ENCODE data around the gene AGFG1. TPM values are rescaled to one million over a fixed set of nuclear protein-coding genes. Genes with fewer than 3 reads are reported as not detected.

Gene AGFG1
- total RNA-seq, 1 experiment from 2014 or later: 72.5 TPM

DNA sequence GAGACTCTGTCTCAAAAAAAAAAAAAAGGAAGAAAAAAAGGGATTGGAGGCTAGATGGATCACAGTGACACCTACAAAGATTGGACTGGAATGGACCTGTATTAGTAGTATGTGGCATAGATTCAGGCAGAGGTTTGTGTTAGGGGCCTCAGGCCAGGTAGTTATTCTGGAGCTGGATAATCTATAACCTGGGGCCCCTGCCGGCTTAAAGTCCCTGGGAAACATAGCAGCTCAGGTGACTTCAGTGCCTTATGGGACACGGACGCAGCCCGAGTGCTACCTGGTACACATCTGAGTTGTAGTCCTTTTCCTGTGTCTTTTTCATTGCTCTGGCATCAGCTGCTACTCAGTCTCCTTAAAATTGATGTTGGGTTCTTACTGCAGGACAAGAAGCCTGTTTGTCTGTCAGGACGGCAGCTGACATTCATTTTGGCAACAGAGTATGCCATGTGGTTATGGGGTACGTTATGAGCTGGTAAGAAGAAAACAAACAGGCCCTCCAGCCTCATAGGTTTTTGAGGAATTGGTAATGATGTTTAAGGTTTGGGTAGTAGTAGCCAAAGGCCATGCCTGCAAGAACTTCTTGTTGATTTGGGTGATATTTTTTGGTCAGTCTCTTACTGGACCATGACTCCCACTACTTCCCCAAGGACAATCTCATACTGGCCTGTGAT, 27.8 kb downstream of the AGFG1 start:
- Histone ChIP-seq H3K9ac (ENCODE audit: low read length) (no peak overlapping the region), H4K20me1 (ENCODE audit: insufficient read depth) (peaks cover 3% of the 10 kb centered on the region; the same call in 1 of the 2 replicates), H3K27me3 (ENCODE audit: insufficient read depth, low read length) (no peaks in the 10 kb centered on the region), H3K9me2 (ENCODE audit: insufficient read depth) (no peaks in the 10 kb centered on the region), H3K4me2 (ENCODE audit: low read length) (no peak overlapping the region), H3K27ac (ENCODE audit: low read depth, low read length) (no peak overlapping the region), H3K4me3 (replicated peaks in 1 of 2; ENCODE audit: low read depth in 1 of 2, low read length in 2 of 2) (no peak overlapping the region), H3K36me3 (ENCODE audit: control insufficient read depth in 1 of 2, insufficient read depth in 2 of 2, low read length in 2 of 2) (0 out of 4 replicates have a peak, but pooled peaks cover 0 to under 1% of the 10 kb centered on the region in 2 experiments), H2AFZ (ENCODE audit: low read depth, low read length, poor library complexity, severe bottlenecking) (no peak overlapping the region), H3K4me1 (ENCODE audit: control insufficient read depth in 1 of 2, insufficient read depth in 2 of 2, low read length in 2 of 2) (peaks cover 26 to 27% of the 10 kb centered on the region in 2 experiments), H3K9me3 (ENCODE audit: control insufficient read depth in 1 of 2, insufficient read depth in 1 of 2, low read depth in 1 of 2, low read length in 2 of 2) (no peaks in the 10 kb centered on the region), H3K79me2 (ENCODE audit: insufficient read depth, low read length) (peaks cover 97% of the 10 kb centered on the region)
- ChIA-PET RAD21 (ENCODE audit: low non-redundant PET in 1 of 2, low total read pairs in 2 of 2, uncharacterized antibody in 2 of 2, unreplicated experiment in 2 of 2) (no interaction called here), POLR2A (no interaction called here), CTCF (no interaction called here)
- DNase-seq (ENCODE audit: low read depth, low spot score) (no peak), ATAC-seq (no peak)
- intact Hi-C loops (cut with micrococcal nuclease): no loop called here
- BruUV-seq (replicated peaks): no TSS peak
- TF ChIP-seq YY1 (IDR thresholded peaks at IDR 0.05; ENCODE audit: extremely low read depth, insufficient replicate concordance, low read depth, low read length) (no peak), SP1 (IDR thresholded peaks at IDR 0.05; ENCODE audit: low read depth) (no peak), JUND (IDR thresholded peaks at IDR 0.05) (no peak), CBX3 (IDR thresholded peaks at IDR 0.05; ENCODE audit: low read depth) (no peak), SIN3A (IDR thresholded peaks at IDR 0.05; ENCODE audit: low read depth) (no peak), SRF (IDR thresholded peaks at IDR 0.05; ENCODE audit: low read depth) (no peak), ZFX (IDR thresholded peaks at IDR 0.05) (no peak), FOSL1 (IDR thresholded peaks at IDR 0.05; ENCODE audit: low read depth) (no peak), EZH2 (IDR thresholded peaks at IDR 0.05) (no peak)
- TF ChIP-seq, protein P1, sequence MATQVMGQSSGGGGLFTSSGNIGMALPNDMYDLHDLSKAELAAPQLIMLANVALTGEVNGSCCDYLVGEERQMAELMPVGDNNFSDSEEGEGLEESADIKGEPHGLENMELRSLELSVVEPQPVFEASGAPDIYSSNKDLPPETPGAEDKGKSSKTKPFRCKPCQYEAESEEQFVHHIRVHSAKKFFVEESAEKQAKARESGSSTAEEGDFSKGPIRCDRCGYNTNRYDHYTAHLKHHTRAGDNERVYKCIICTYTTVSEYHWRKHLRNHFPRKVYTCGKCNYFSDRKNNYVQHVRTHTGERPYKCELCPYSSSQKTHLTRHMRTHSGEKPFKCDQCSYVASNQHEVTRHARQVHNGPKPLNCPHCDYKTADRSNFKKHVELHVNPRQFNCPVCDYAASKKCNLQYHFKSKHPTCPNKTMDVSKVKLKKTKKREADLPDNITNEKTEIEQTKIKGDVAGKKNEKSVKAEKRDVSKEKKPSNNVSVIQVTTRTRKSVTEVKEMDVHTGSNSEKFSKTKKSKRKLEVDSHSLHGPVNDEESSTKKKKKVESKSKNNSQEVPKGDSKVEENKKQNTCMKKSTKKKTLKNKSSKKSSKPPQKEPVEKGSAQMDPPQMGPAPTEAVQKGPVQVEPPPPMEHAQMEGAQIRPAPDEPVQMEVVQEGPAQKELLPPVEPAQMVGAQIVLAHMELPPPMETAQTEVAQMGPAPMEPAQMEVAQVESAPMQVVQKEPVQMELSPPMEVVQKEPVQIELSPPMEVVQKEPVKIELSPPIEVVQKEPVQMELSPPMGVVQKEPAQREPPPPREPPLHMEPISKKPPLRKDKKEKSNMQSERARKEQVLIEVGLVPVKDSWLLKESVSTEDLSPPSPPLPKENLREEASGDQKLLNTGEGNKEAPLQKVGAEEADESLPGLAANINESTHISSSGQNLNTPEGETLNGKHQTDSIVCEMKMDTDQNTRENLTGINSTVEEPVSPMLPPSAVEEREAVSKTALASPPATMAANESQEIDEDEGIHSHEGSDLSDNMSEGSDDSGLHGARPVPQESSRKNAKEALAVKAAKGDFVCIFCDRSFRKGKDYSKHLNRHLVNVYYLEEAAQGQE (IDR thresholded peaks at IDR 0.05; ENCODE audit: low read depth): no peak
- TF ChIP-seq, protein P2, sequence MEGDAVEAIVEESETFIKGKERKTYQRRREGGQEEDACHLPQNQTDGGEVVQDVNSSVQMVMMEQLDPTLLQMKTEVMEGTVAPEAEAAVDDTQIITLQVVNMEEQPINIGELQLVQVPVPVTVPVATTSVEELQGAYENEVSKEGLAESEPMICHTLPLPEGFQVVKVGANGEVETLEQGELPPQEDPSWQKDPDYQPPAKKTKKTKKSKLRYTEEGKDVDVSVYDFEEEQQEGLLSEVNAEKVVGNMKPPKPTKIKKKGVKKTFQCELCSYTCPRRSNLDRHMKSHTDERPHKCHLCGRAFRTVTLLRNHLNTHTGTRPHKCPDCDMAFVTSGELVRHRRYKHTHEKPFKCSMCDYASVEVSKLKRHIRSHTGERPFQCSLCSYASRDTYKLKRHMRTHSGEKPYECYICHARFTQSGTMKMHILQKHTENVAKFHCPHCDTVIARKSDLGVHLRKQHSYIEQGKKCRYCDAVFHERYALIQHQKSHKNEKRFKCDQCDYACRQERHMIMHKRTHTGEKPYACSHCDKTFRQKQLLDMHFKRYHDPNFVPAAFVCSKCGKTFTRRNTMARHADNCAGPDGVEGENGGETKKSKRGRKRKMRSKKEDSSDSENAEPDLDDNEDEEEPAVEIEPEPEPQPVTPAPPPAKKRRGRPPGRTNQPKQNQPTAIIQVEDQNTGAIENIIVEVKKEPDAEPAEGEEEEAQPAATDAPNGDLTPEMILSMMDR (IDR thresholded peaks at IDR 0.05 in 2 of 3, conservative IDR thresholded peaks at IDR 0.05 in 1 of 3; ENCODE audit: borderline replicate concordance in 1 of 3, insufficient read depth in 1 of 3, low read depth in 2 of 3, low read length in 2 of 3): no peak
- TF ChIP-seq, protein P3, sequence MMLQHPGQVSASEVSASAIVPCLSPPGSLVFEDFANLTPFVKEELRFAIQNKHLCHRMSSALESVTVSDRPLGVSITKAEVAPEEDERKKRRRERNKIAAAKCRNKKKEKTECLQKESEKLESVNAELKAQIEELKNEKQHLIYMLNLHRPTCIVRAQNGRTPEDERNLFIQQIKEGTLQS (IDR thresholded peaks at IDR 0.05): no peak
- TF ChIP-seq, protein P4, sequence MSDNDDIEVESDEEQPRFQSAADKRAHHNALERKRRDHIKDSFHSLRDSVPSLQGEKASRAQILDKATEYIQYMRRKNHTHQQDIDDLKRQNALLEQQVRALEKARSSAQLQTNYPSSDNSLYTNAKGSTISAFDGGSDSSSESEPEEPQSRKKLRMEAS (IDR thresholded peaks at IDR 0.05): no peak

Measured in HCT116 (cell line).